ENCODE results near the gene NTM. TPM values are rescaled to one million over a fixed set of nuclear protein-coding genes. Genes with fewer than 3 reads are reported as not detected.

NTM gene
- total and polyA plus RNA-seq, 8 donors, result 0.04 to 4.4 (median 0.50) TPM

DNA sequence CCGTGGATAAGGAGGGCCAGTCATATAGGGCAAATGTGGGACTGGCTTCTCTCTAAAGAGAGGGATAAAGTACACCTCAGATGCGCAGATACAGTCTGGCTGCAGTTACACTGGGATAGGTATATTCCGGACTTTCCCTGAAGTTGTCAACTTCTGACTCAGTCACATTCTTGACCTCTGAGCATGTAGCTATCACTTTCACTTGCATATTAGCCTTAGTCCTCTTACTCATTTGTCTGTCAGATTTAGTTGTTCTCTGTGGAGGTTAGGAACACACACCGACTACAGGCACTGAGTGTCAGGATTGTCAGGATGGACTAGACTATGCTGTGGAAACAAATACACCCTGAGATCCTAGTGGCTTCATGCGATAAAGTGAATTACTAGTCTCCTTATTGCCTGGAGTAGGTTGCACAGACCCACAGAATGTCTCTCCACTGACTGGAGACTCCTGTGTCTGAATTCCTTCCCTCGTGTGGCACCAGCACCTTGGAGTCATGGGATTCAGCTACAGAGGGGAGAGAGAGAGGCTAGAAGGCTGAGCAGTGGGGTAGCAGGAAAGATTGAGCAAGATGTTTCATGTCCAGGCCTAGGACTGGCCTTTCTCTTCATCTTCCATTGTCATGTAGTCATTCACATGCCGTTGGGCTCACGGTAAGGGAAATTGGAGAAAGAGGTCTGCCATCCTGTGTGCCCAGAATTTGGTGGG lies 654.3 kb downstream of the NTM start:
- DNase-seq (no peak), FAIRE-seq (no peak), ATAC-seq (peak in 1 of 4 donors; percentile 69)
- peaks cover 0 to 5% (median 0%) of the 10 kb centered on the region in 4 donors for H3K27me3 ChIP-seq
- WGBS, 2 donors, result 74 to 79% methylated on average over 8 of the region's 8 CpGs
- H3K4me3 ChIP-seq, result no peak overlapping the region
- TF ChIP-seq CTCF (IDR thresholded peaks at IDR 0.05), result no peak
- no peaks in the 10 kb centered on the region for H3K36me3 ChIP-seq
- no peaks in the 10 kb centered on the region for H3K9me3 ChIP-seq
- no peaks in the 10 kb centered on the region for H3K4me1 ChIP-seq
- no peak overlapping the region for H3K27ac ChIP-seq
- intact Hi-C loops (cut with DNase I), result loop anchor here in 1 of 3 donors (10.0 kb wide), 1 partner anchor 160 kb away; no protein-coding TSS in a partner anchor

- no peak for ATAC-seq
- 75 to 82% methylated on average over 3 of the region's 3 CpGs for WGBS, 2 donors
- intact Hi-C loops (cut with DNase I), result loop anchor here in 1 of 3 donors (10.0 kb wide), 1 partner anchor 162 kb away; no protein-coding TSS in a partner anchor
These were observed 656.3 kb downstream of the NTM start for GRCh38 chr11:132026746-132027145.

DNA sequence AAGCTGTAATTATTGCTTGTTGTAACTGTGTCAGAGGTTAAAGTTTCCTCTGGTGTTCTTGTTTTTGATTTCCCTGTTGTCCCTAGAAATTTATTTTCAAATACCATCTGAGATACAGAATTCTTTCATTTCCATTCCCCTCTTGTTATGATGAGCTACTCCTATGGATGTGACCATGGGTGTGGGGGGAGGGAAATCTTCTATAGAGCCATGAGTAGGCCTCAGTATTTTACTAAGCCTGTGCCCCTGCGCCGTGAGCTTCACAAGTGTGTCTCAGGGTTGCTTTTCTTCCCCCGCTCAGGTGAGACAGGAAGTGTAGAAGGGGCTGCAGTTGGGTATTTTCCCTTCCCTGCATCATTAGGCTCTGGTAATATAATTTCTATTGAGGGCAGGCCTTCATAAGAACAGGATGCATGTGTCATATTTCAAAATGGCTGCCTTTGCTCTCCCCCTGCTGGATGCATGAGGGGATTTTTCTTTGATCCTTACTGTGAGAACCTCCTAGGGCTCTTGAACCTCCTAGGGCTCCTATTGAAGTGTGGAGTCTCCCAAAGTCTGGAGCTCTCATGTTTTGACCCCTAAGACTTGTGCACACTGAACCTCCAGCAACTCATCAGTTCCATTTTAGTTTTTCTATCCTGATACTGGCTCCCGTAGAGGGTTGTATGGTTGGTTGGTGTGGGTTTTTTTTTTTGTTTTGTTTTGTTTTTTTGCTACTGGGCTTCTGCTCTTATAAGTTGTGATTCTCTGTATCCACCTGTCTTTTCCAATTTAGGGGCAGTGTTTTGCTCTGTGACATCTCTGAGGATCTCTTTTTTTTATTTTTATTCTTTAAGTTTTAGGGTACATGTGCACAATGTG lies 658.2 kb downstream of the NTM start:
- no peaks in the 10 kb centered on the region for H3K36me3 ChIP-seq
- DNase-seq (peak in 1 of 6 donors; percentile 45), FAIRE-seq (no peak), ATAC-seq (peak; percentile 67 to 73 (median 70))
- intact Hi-C loops (cut with DNase I), result loop anchor here in 1 of 3 donors (10.0 kb wide), 1 partner anchor 164 kb away; no protein-coding TSS in a partner anchor
- H3K9me3 ChIP-seq, result no peaks in the 10 kb centered on the region
- no peaks in the 10 kb centered on the region for H3K4me1 ChIP-seq
- WGBS, 2 donors, result 81 to 89% methylated on average over 4 of the region's 4 CpGs
- no peaks in the 10 kb centered on the region for H3K27me3 ChIP-seq
- no peak overlapping the region for H3K27ac ChIP-seq
- no peak overlapping the region for H3K4me3 ChIP-seq
- peak in 3 of 4 donors; percentile 39 to 45 (median 40) for TF ChIP-seq CTCF (IDR thresholded peaks at IDR 0.05)

More at GRCh38 chr11:132026746-132027145, 656.3 kb downstream of the NTM start:
- Histone ChIP-seq H3K27me3 (no peaks in the 10 kb centered on the region), H3K4me3 (no peak overlapping the region), H3K36me3 (no peaks in the 10 kb centered on the region), H3K27ac (no peak overlapping the region), H3K4me1 (no peaks in the 10 kb centered on the region), H3K9me3 (no peaks in the 10 kb centered on the region)
- TF ChIP-seq CTCF (IDR thresholded peaks at IDR 0.05), result no peak
- FAIRE-seq (no peak), DNase-seq (no peak)

DNA sequence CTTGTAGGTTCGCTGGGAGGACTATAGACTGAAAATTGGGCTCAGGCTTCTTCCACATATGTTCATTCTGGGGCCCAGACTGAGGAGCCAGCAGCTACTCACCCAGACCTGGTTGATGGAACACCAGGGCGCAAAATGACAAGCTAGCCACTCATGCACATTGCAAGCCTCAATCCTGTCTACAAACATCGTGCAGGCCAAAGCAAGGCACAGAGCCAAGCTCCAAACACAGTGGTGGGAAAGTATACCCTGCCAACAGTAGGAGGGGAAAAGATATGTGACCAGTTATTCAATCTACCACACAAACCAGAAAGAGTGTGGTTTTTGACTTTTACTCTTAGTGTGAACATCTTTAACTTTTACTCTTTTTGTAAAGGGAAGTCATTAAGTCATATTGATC lies 660.5 kb downstream of the NTM start:
- Histone ChIP-seq H3K27ac (no peak overlapping the region), H3K4me1 (no peaks in the 10 kb centered on the region), H3K4me3 (no peak overlapping the region), H3K36me3 (no peaks in the 10 kb centered on the region), H3K27me3 (no peaks in the 10 kb centered on the region), H3K9me3 (no peaks in the 10 kb centered on the region)
- WGBS, 2 donors, result 51 to 57% methylated on average over 3 of the region's 3 CpGs
- no peak for FAIRE-seq
- DNase-seq, result no peak
- no peak for ATAC-seq
- no peak for TF ChIP-seq CTCF (IDR thresholded peaks at IDR 0.05)
- intact Hi-C loops (cut with DNase I), result loop anchor here in 1 of 3 donors (5.0 kb wide), 1 partner anchor 164 kb away; no protein-coding TSS in a partner anchor
